K562 (cell line): Measurements from ENCODE around the gene DIPK1A. TPM values are rescaled to one million over a fixed set of nuclear protein-coding genes. Genes with fewer than 3 reads are reported as not detected.

Experiments
- KDM1A ChIP-seq, 2 experiments: fragments of 450-650 bp; IDR thresholded peaks; 2 replicates each; pipeline ENCODE4 v1.6.1; 2016; ENCODE audit warnings: mild to moderate bottlenecking in 2 of 2
- MGA ChIP-seq: fragments of 450-650 bp; IDR thresholded peaks from 2 replicates; pipeline ENCODE4 v1.6.1; 2016; ENCODE audit warnings: mild to moderate bottlenecking, moderate library complexity
- NEUROD1 ChIP-seq: fragments of 150-350 bp; IDR thresholded peaks from 2 replicates; pipeline ENCODE4 v1.6.1; 2014; ENCODE audit warnings: borderline replicate concordance, low read length, low read depth; ENCODE audit not compliant: partially characterized antibody
- ZNF668 ChIP-seq: fragments of 250-450 bp; sonication (Bioruptor Pico); IDR thresholded peaks from 2 replicates; pipeline ENCODE4 v1.8.0; 2022; ENCODE audit warnings: mild to moderate bottlenecking, inconsistent platforms
- polyA plus RNA-seq, 8 experiments: library from polyadenylated mRNA; depleted of rRNA in 4 of 8; stranded (reverse) in 5 of 8; unstranded in 3 of 8; fragments of >200 nt; fragmentation: Nextera tagmentation in 2 of 8; fragmentation: Illumina TruSeq in 1 of 8; extraction: Ambion mirVana in 2 of 8; extraction: Trizol in 1 of 8; gene quantifications; 2 replicates each; pipeline versions ENCODE4 v1.2.1 to v1.2.3, GENCODE V29; 2011 to 2014; ENCODE audit warnings: inconsistent platforms in 1 of 8, missing spikeins in 1 of 8
- total RNA-seq, 7 experiments: library from RNA; depleted of rRNA in 6 of 7; stranded (reverse); fragments of >200 nt in 6 of 7; fragmentation: Illumina TruSeq in 2 of 7; extraction: Trizol in 2 of 7; gene quantifications; 2 replicates each; pipeline versions ENCODE4 v1.2.1 to v1.2.3, GENCODE V29; 2011 to 2021; ENCODE audit warnings: low replicate concordance in 1 of 7
- TF ChIP-seq, protein P1 (sequence below): sonication (generic); formaldehyde crosslinking; IDR thresholded peaks from 2 replicates; pipeline ENCODE4 v1.8.1; 2023; ENCODE audit warnings: mild to moderate bottlenecking, missing genetic modification reagents
- TF ChIP-seq, protein P2 (sequence below): fragments of 450-650 bp; IDR thresholded peaks from 2 replicates; pipeline ENCODE4 v1.6.1; 2016; ENCODE audit warnings: antibody characterized with exemption
- TF ChIP-seq, protein P3 (sequence below): fragments of 450-650 bp; IDR thresholded peaks from 2 replicates; pipeline ENCODE4 v1.6.1; 2016; ENCODE audit warnings: low read depth, mild to moderate bottlenecking, moderate library complexity
- TF ChIP-seq, protein P4 (sequence below): sonication (generic); formaldehyde crosslinking; IDR thresholded peaks from 2 replicates; pipeline ENCODE4 v1.5.0; 2020; ENCODE audit warnings: missing genetic modification reagents

DIPK1A gene
- total and polyA plus RNA-seq, 9 of the 15 experiments (the other 6 are each of a cell fraction or from before 2014, with no cell fraction given) = 0.54 to 2.5 (median 1.3) TPM

DNA sequence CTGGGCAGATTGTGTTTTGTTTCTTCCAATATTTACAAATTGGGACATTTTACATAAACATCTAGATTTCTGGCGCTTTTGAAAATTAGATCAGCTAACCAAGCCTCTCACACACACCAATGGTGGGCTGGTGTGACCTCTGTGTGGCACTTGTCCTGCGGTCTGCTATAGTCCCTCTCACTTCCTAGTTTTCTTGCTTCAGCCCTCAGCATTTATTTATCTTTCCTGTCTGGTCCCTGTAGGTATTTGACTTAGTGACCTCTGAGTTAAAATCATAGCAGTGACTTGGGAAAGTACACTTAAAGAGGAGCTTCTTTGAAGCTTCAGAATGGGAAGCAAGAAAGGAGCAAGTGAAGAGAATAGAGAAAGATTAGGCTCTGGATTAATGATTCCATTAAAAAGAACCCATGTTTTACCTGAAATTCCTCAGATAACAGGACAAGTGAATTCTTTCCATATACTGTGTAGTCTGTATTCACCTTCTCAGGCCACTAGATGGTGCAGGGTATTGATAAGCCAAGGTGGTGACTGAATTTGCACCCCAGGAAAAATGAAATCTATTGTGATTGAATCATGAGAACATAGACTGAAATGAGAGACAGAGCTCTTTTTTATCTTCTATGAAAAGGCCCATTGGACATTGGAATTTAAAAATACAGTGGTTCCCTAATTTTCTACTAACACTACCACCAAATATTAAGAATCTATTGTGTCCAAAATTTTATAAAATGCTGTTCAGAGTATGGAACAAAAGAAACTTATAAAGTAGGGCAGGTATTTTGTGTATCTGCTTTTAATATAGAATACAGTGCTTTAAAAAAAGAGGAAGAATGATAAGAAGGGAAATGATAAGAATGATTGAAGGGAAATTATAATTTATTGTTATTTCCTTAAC lies 7.1 kb upstream of the DIPK1A start (continued):
- TF ChIP-seq, protein P1, sequence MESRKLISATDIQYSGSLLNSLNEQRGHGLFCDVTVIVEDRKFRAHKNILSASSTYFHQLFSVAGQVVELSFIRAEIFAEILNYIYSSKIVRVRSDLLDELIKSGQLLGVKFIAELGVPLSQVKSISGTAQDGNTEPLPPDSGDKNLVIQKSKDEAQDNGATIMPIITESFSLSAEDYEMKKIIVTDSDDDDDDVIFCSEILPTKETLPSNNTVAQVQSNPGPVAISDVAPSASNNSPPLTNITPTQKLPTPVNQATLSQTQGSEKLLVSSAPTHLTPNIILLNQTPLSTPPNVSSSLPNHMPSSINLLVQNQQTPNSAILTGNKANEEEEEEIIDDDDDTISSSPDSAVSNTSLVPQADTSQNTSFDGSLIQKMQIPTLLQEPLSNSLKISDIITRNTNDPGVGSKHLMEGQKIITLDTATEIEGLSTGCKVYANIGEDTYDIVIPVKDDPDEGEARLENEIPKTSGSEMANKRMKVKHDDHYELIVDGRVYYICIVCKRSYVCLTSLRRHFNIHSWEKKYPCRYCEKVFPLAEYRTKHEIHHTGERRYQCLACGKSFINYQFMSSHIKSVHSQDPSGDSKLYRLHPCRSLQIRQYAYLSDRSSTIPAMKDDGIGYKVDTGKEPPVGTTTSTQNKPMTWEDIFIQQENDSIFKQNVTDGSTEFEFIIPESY (CRISPR knock-in tag) = no peak
- TF ChIP-seq NEUROD1 (no peak), MGA (no peak), KDM1A (IDR thresholded peaks at IDR 0.05) (peak; percentile 26 to 74; a peak in 3 of 4 replicates), ZNF668 (no peak)
- TF ChIP-seq, protein P2, sequence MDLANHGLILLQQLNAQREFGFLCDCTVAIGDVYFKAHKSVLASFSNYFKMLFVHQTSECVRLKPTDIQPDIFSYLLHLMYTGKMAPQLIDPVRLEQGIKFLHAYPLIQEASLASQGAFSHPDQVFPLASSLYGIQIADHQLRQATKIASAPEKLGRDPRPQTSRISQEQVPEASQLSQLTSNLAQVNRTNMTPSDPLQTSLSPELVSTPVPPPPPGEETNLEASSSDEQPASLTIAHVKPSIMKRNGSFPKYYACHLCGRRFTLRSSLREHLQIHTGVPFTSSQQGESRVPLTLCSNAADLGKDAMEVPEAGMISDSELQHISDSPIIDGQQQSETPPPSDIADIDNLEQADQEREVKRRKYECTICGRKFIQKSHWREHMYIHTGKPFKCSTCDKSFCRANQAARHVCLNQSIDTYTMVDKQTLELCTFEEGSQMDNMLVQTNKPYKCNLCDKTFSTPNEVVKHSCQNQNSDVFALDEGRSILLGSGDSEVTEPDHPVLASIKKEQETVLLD = no peak
- TF ChIP-seq, protein P3, sequence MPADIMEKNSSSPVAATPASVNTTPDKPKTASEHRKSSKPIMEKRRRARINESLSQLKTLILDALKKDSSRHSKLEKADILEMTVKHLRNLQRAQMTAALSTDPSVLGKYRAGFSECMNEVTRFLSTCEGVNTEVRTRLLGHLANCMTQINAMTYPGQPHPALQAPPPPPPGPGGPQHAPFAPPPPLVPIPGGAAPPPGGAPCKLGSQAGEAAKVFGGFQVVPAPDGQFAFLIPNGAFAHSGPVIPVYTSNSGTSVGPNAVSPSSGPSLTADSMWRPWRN = peak; percentile 49; the same call in 1 of the 2 replicates
- TF ChIP-seq, protein P4, sequence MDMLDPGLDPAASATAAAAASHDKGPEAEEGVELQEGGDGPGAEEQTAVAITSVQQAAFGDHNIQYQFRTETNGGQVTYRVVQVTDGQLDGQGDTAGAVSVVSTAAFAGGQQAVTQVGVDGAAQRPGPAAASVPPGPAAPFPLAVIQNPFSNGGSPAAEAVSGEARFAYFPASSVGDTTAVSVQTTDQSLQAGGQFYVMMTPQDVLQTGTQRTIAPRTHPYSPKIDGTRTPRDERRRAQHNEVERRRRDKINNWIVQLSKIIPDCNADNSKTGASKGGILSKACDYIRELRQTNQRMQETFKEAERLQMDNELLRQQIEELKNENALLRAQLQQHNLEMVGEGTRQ (CRISPR knock-in tag) = no peak
